ES-I3 (cell line): Measurements from ENCODE around the gene PPP1R1B.

ENCODE experiments used
- H3K36me3 ChIP-seq: 2 replicates; pipeline ENCODE4 v1.6.1; 2013; ENCODE audit warnings: mild to moderate bottlenecking, low read length, control low read depth, moderate library complexity; ENCODE audit not compliant: insufficient read depth
- H3K4me1 ChIP-seq: 2 replicates; pipeline ENCODE4 v1.6.1; 2013; ENCODE audit warnings: mild to moderate bottlenecking, control low read depth, low read length; ENCODE audit not compliant: insufficient read depth
- H3K9ac ChIP-seq: 2 replicates; pipeline ENCODE4 v1.6.1; 2013; ENCODE audit warnings: low read depth, mild to moderate bottlenecking, low read length, moderate library complexity
- H3K9me3 ChIP-seq: 2 replicates; pipeline ENCODE4 v1.6.1; 2013; ENCODE audit warnings: mild to moderate bottlenecking, low read length, moderate library complexity; ENCODE audit not compliant: control insufficient read depth, insufficient read depth

PPP1R1B gene

GRCh38 chr17:39675390-39676082 is 48.8 kb downstream of the PPP1R1B start:
- no peaks in the 10 kb centered on the region for H3K9me3 ChIP-seq
- no peaks in the 10 kb centered on the region; the same call in 1 of the 2 replicates for H3K4me1 ChIP-seq
- no peak overlapping the region for H3K9ac ChIP-seq
- no peaks in the 10 kb centered on the region for H3K36me3 ChIP-seq

GRCh38 chr17:39676198-39676819 is 49.6 kb downstream of the PPP1R1B start:
- no peak overlapping the region for H3K9ac ChIP-seq
- H3K9me3 ChIP-seq: no peaks in the 10 kb centered on the region
- H3K36me3 ChIP-seq: no peaks in the 10 kb centered on the region
- H3K4me1 ChIP-seq: no peaks in the 10 kb centered on the region; the same call in 1 of the 2 replicates

GRCh38 chr17:39677072-39677471 is 50.3 kb downstream of the PPP1R1B start:
- Histone ChIP-seq H3K4me1 (no peaks in the 10 kb centered on the region; the same call in 1 of the 2 replicates), H3K9me3 (no peaks in the 10 kb centered on the region), H3K9ac (no peak overlapping the region), H3K36me3 (no peaks in the 10 kb centered on the region)

GRCh38 chr17:39677542-39678339 is 51.0 kb downstream of the PPP1R1B start:
- Histone ChIP-seq H3K4me1 (no peaks in the 10 kb centered on the region; the same call in 1 of the 2 replicates), H3K36me3 (no peaks in the 10 kb centered on the region), H3K9me3 (no peaks in the 10 kb centered on the region), H3K9ac (no peak overlapping the region)

GRCh38 chr17:39678340-39679116 is 51.8 kb downstream of the PPP1R1B start:
- Histone ChIP-seq H3K9ac (no peak overlapping the region), H3K9me3 (no peaks in the 10 kb centered on the region), H3K4me1 (no peaks in the 10 kb centered on the region; the same call in 1 of the 2 replicates), H3K36me3 (no peaks in the 10 kb centered on the region)

GRCh38 chr17:39679521-39680192 is 52.9 kb downstream of the PPP1R1B start:
- H3K9ac ChIP-seq: no peak overlapping the region
- no peaks in the 10 kb centered on the region for H3K9me3 ChIP-seq
- no peaks in the 10 kb centered on the region; the same call in 1 of the 2 replicates for H3K4me1 ChIP-seq
- H3K36me3 ChIP-seq: no peaks in the 10 kb centered on the region

GRCh38 chr17:39683295-39683939 is 56.7 kb downstream of the PPP1R1B start:
- Histone ChIP-seq H3K9ac (no peak overlapping the region), H3K4me1 (no peaks in the 10 kb centered on the region), H3K36me3 (no peaks in the 10 kb centered on the region), H3K9me3 (no peaks in the 10 kb centered on the region)

GRCh38 chr17:39684369-39685192 is 57.8 kb downstream of the PPP1R1B start:
- no peaks in the 10 kb centered on the region for H3K36me3 ChIP-seq
- H3K9me3 ChIP-seq: no peaks in the 10 kb centered on the region
- no peak overlapping the region for H3K9ac ChIP-seq
- 0 out of 2 replicates have a peak, but pooled peaks cover 4% of the 10 kb centered on the region for H3K4me1 ChIP-seq
